T follicular helper cell (primary cell): Measurements from ENCODE around the gene TAF1B.

Experiments used
- DNase-seq: peaks from one replicate; pipeline ENCODE4 v3.0.0-alpha.2; 2020; ENCODE audit warnings: low read depth

Gene TAF1B

GRCh38 chr2:9967053-9967775, 123.9 kb downstream of the TAF1B start:
- no peak for DNase-seq

- no peak for DNase-seq
Measured at GRCh38 chr2:9968553-9969497, 125.6 kb downstream of the TAF1B start.

- DNase-seq, result no peak
Measured at GRCh38 chr2:9970200-9971044, 127.1 kb downstream of the TAF1B start.

- DNase-seq, result no peak
Measured at GRCh38 chr2:9971105-9971818, 128.0 kb downstream of the TAF1B start.

GRCh38 chr2:9971890-9972289, 128.6 kb downstream of the TAF1B start:
- DNase-seq, result no peak

GRCh38 chr2:9972621-9973479, 129.6 kb downstream of the TAF1B start:
- no peak for DNase-seq

GRCh38 chr2:9973690-9974089, 130.4 kb downstream of the TAF1B start:
- DNase-seq, result no peak

GRCh38 chr2:9974343-9974742, 131.1 kb downstream of the TAF1B start:
- no peak for DNase-seq

- no peak for DNase-seq
Measured at GRCh38 chr2:9975328-9975727, 132.1 kb downstream of the TAF1B start.

- DNase-seq, result no peak
Measured at GRCh38 chr2:9975805-9976447, 132.7 kb downstream of the TAF1B start.

- DNase-seq, result no peak
Measured at GRCh38 chr2:9979977-9980376, 136.7 kb downstream of the TAF1B start.

GRCh38 chr2:9980520-9980919, 137.2 kb downstream of the TAF1B start:
- DNase-seq, result no peak

GRCh38 chr2:9981655-9982054, 138.4 kb downstream of the TAF1B start:
- no peak for DNase-seq

GRCh38 chr2:9982248-9982647, 139.0 kb downstream of the TAF1B start:
- no peak for DNase-seq

- DNase-seq, result no peak
Measured at GRCh38 chr2:9982891-9983290, 139.6 kb downstream of the TAF1B start.

GRCh38 chr2:9983401-9984216, 140.3 kb downstream of the TAF1B start:
- DNase-seq, result no peak
